ENCODE measurements around the gene CD82. TPM values are rescaled to one million over a fixed set of nuclear protein-coding genes. Genes with fewer than 3 reads are reported as not detected.

The CD82 gene
- total and polyA plus RNA-seq, 2 of the 8 experiments (the other 6 are each of a cell fraction or from before 2014, with no cell fraction given): 7.9 to 10.3 TPM

DNA sequence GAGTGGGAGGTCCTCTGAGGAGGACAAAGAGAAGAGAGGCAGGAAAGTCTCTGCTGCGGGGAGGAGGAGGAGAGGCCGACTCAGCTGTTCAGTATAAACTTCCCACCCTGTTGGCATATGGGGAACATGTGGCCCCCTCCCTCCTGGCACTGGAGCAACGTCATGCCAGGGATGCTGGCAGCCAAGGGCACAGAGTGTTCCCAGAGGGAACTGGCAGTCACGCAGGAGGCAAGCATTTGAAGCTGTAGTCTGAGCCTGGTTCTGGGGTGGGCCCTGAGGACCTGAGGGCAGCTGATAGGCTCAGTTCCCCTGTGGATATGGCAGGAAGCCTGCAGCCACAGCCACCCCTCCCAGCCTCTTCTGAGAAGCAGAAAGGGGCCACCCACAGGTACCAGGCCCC, 94.2 kb downstream of the CD82 start:
- Histone ChIP-seq H2AFZ (ENCODE audit: low read length) (no peak overlapping the region), H3K27me3 (replicated peaks in 1 of 4; ENCODE audit: control insufficient read depth in 3 of 4, extremely low read depth in 1 of 4, insufficient read depth in 3 of 4, low read length in 3 of 4) (no peaks in the 10 kb centered on the region; a peak in 1 of 7 replicates), H3K56ac (replicated peaks; ENCODE audit: insufficient read length, low read depth, low read length) (no peak overlapping the region), H2BK15ac (ENCODE audit: low read length) (no peak overlapping the region), H3K4me2 (ENCODE audit: insufficient read depth in 1 of 2, low read depth in 2 of 2, low read length in 2 of 2) (no peak overlapping the region), H2BK12ac (ENCODE audit: low read depth, low read length) (no peak overlapping the region), H4K20me1 (replicated peaks in 1 of 2; ENCODE audit: control insufficient read depth in 1 of 2, insufficient read depth in 2 of 2, low read length in 2 of 2) (no peaks in the 10 kb centered on the region), H4K5ac (ENCODE audit: insufficient read length, low read depth, low read length) (no peak overlapping the region), H3K79me1 (ENCODE audit: low read depth, low read length) (no peaks in the 10 kb centered on the region), H3K36me3 (ENCODE audit: control insufficient read depth in 2 of 4, insufficient read depth in 4 of 4, low read length in 3 of 4) (no peaks in the 10 kb centered on the region), H2BK20ac (ENCODE audit: low read length) (no peak overlapping the region), H2BK5ac (ENCODE audit: low read depth, low read length) (peak overlapping the region; percentile 66; the same call in 1 of the 2 replicates), H4K91ac (replicated peaks; ENCODE audit: insufficient read length, low read length) (no peak overlapping the region), H2BK120ac (replicated peaks; ENCODE audit: low read depth, low read length) (no peak overlapping the region), H2AK5ac (ENCODE audit: low read depth, low read length) (peak overlapping the region; percentile 65; the same call in 1 of the 2 replicates), H4K8ac (ENCODE audit: extremely low read depth, insufficient read depth, low read length) (no peak overlapping the region), H3K9ac (replicated peaks in 1 of 4; ENCODE audit: extremely low read depth in 1 of 4, low read depth in 3 of 4, low read length in 3 of 4) (no peak overlapping the region), H3K14ac (ENCODE audit: insufficient read length) (no peak overlapping the region), H3K27ac (ENCODE audit: low read depth, low read length) (no peak overlapping the region), H3K4me3 (ENCODE audit: extremely low read depth in 1 of 4, insufficient read depth in 2 of 4, low read depth in 3 of 4, low read length in 4 of 4) (no peak overlapping the region), H3K4me1 (replicated peaks in 1 of 4; ENCODE audit: control insufficient read depth in 3 of 4, insufficient read depth in 4 of 4, low read length in 3 of 4) (peaks cover 0 to 3% (median 0%) of the 10 kb centered on the region in 4 experiments; a peak in 1 of 7 replicates), H3K9me3 (ENCODE audit: insufficient read depth in 2 of 2, low read depth in 1 of 2, low read length in 1 of 2) (peaks cover 0 to 6% of the 10 kb centered on the region in 2 experiments; a peak in 1 of 4 replicates), H3K23ac (ENCODE audit: insufficient read length) (no peak overlapping the region), H3K23me2 (ENCODE audit: low read depth, low read length) (peaks cover 9% of the 10 kb centered on the region; the same call in 1 of the 2 replicates), H3K79me2 (ENCODE audit: control insufficient read depth in 1 of 2, insufficient read depth in 2 of 2, low read length in 2 of 2) (no peaks in the 10 kb centered on the region), H3K4ac (replicated peaks; ENCODE audit: insufficient read length, low read depth, low read length) (no peak overlapping the region), H3K18ac (ENCODE audit: extremely low read depth, low read length) (no peak overlapping the region)
- CTCF ChIA-PET (ENCODE audit: partially characterized antibody): interaction anchor here (1.0 to 2.1 kb wide), 4 partner anchors 20 to 115 kb away, joined by 3 to 6 read pairs (median 4); no protein-coding TSS in a partner anchor
- POLR2A ChIA-PET (ENCODE audit: partially characterized antibody): no interaction called here
- DNase-seq (ENCODE audit: low read depth in 1 of 2, low spot score in 2 of 2) (no peak), FAIRE-seq (no peak)
- no peak for TF ChIP-seq CBX5 (IDR thresholded peaks at IDR 0.05; ENCODE audit: low read depth, low read length)
- no peak for TF ChIP-seq ZNF274 (IDR thresholded peaks at IDR 0.05; ENCODE audit: borderline replicate concordance, extremely low read depth, low read length)
- no peak for TF ChIP-seq SIN3A (conservative IDR thresholded peaks at IDR 0.05 in 1 of 2, IDR thresholded peaks at IDR 0.05 in 1 of 2; ENCODE audit: low read depth in 1 of 2, low read length in 2 of 2)
- no peak for TF ChIP-seq TAF1 (IDR thresholded peaks at IDR 0.05; ENCODE audit: low read depth, low read length)
- no peak for TF ChIP-seq BCL11A (IDR thresholded peaks at IDR 0.05; ENCODE audit: low read depth in 2 of 2, low read length in 2 of 2)
- TF ChIP-seq EP300 (IDR thresholded peaks at IDR 0.05; ENCODE audit: borderline replicate concordance in 1 of 2, low read depth in 2 of 2, low read length in 2 of 2): no peak
- no peak for TF ChIP-seq EZH2 (IDR thresholded peaks at IDR 0.05; ENCODE audit: low read depth, low read length, severe bottlenecking)
- TF ChIP-seq KDM5A (IDR thresholded peaks at IDR 0.05; ENCODE audit: low read length): no peak
- 74% methylated on average over 3 of the region's 4 CpGs; no CpG with 5 or more reads in 1 of the 2 experiments for WGBS, 2 experiments (ENCODE audit: extremely low coverage in 1 of 2, insufficient coverage in 1 of 2, insufficient read length in 1 of 2, insufficient replicate concordance in 2 of 2, low coverage in 1 of 2, low lambda C conversion rate in 2 of 2, missing lambda C conversion rate in 1 of 2)
